GM18508 (cell line): ENCODE data around the gene GPR176.

Experiments
- ATAC-seq: cut with Tn5 transposase; IDR thresholded peaks from one replicate; pipeline ENCODE4 v1.9.1; 2021; ENCODE audit warnings: moderate number of reproducible peaks; ENCODE audit not compliant: insufficient read depth, unreplicated experiment

The GPR176 gene

DNA sequence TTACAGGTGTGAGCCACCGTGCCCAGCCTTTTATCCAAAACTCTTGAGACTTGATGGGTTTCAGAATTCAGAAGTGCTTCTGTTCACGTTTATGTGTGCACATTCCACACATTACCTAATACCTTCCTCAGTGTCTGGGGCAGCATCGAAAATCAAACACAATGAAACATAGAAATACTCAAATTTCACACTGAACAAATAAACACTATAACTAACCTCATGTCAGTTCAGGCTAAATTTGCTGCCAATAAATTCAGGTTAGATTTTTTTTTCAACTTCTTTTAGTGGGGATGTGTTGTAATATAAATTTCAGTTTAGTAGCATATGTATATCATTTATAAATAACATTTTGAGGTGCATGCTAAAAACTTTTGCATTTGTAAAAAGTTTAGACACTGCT is 16.6 kb upstream of the GPR176 start:
- no peak for ATAC-seq

DNA sequence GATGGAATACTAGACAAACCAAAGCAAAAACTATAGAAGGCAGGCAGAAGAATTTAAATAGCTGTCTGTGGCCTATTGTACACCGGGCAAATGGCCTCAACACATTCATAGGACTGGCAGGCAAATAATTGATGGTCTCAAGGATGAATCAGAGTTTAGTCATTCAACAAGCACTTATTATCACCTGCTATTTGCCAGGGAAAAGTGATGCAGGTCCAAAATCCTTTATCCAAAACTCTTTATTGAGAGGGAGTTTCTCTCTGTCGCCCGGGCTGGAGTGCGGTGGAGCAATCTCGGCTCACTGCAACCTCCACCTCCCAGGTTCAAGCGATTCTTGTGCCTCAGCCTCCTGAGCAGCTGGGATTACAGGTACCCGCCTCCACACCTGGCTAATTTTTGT is 16.1 kb upstream of the GPR176 start:
- no peak for ATAC-seq

DNA sequence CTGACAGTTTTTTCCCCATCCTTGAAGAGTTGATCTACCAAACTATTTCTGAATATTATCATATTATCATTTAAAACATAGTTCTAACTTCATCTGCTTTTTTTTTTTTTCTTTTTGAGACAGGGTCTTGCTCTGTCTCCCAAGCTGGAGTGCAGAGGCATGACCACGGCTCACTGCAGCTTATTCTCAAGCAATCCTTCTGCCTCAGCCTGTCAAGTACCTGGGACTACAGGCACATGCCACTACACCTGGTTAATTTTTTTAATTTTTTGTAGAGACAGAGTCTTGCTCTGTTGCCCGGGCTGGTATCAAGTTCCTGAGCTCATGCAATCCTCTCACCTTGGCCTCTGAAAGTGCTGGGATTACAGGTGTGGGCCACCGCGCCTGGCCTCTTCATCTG is 15.2 kb upstream of the GPR176 start:
- ATAC-seq, result no peak

DNA sequence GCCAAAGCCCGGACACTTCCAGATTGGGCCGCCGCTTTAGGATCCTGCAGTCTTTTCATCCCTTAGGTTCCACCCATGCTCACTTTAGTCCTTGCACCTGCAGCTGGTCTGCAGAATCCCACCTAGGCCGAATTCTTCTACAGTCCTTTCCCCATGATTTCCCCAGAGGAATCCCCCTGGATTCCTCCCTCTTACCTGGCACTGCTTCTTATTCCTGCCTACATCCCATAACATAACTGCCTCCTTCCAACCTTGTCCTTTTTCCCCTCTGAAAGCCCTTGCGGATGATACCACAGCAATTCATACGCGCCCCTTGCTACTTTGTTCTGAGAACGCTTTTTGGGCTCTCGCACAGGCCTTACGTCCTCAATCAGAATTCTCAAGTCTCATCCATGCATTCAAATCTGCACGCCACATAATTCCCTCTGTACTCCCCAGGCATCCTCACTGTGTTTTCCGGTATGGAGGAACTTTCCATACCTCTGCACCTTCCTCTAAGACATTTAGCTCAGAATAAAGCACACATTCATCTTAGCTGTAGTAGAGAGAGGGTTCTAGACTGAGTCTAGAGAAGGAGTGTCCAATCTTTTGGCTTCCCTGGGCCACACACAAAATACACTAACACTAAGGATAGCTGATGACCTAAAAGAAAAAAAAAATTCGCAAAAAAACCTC is 14.5 kb upstream of the GPR176 start:
- ATAC-seq, result no peak

DNA sequence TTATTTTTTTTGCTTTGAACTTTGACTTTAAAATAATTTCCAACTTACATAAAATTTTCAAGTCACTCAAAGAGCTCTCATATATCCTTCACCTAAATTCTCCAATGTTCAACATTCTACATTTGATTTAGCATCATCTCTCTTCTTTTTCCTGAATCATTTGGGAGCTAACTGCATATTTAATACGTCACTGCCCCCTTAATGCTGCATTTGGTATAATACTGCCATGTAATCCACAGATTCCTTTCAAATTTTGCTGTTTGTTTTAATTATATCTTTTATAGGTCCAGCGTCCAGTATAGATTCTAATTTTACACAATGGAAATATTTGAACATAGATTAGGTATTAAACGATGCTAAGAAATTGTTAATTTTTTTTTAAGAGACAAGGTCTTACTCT is 11.5 kb upstream of the GPR176 start:
- ATAC-seq, result no peak

DNA sequence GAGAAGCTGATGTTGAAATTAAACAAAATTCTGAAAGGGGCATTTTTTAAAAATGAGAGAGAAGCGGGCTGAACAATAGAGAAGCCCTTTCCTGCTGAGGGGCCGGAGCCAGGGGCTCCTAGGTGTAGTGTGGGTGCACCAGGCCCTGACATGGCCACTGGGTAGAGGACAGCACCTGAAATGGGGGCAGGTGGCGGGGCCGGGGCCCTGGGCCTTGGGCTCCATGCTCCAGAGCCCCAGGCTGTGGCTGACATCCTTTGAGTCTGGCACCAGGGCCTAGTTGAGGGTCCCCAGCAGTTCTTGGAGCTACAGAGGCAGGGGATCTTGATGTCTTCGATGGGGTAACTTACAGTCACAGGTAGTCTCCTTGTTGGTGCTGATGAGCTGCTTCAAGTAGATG is 6.5 kb upstream of the GPR176 start:
- ATAC-seq, result no peak

DNA sequence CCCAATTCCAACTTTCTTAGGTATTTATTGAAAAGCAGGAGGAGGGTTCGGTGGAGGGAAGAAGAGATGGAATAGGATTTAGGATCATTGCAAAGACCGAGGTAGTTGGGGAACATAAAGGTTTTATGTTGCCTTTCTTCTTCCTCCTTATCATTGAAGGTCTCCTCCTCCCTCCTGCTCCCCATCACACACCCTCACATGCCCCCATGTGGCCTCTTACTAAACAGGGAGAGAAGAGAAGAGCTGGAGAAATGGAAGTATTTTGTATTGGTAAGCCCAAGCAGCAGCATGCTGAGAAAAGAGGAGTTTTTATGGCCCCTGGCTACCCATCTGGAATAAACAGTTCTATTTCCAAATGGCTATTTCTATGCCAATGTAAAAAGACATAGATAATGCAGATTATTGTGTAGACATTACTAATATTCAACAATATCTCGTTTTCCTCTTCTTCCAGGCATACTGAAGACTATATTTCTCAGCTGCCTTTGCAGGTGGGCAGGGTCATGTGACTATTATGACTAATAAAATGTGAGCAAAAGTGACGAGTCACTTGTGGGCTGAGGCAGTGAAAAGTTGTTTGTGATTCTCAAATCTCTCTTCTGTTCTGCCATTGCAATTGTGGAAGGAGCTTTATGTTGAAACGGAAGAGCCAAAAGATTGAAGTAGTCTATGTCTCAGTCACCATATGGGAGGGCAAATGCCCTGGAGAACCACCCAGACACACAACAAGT is 5.2 kb upstream of the GPR176 start:
- ATAC-seq, result no peak

DNA sequence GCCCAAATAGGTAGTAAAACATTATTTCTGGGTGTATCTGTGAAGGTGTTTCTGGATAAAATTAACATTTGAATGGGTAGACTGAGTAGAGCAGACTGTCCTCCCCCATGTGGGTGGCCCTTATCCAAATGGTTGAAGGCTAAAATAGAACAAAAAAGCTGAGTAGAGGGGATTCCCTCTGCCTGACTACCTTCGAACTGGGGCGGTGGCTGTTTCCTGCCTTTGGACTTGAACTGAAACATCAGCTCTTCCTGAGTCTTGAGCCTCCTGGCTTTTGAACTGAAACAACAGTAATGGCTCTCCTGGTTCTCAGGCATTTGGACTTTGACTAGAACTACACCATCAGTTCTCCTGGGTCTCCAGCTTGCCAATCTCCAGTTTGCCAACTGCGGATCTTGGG is 4.4 kb upstream of the GPR176 start:
- ATAC-seq, result no peak

DNA sequence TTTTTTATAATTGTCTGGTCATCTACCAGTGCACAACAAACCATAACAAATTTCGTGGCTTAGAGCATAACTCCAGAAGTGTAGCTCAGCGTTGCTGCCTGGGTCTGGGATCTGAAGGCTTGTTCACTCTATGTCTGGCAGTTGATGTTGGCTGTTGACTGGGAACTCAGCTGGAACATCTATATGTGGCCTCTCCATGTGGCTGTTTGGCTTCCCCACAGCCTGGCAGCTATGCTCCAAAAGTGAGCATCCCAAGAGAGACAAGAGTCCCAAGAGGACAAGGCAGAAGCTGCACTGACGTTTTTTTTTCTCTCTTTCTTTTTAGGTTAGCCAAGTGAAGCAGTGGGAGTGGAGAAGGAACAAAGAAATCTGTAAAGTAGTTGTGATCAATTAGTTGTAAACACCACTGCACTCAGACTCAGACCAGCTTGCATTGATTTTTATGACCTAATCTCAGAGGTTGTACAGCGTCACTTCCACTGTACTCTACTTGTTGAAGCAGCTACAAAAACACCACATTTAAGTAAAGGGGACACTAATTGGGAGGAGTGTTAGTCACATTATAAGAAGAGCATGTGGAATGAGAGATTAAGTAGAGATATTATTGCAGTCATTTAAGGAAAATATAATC is 2.5 kb upstream of the GPR176 start:
- ATAC-seq, result no peak

DNA sequence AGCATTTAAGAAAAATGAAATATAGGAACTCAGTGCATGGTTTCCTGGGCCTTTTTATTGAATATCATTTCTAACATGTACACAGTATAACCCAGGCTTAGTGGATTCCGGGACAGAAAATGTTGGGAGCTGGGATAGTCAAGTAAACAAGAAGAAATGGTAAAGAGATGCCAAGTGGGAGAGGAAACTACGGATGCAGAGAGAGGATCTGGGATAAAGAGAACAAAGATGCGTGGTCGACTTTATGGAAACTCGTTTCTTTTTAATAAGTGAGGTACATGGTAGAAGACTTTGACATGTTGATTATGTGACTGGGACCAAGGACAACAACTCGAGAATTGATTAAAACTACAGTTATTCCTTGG is 1.2 kb upstream of the GPR176 start:
- ATAC-seq, result no peak

DNA sequence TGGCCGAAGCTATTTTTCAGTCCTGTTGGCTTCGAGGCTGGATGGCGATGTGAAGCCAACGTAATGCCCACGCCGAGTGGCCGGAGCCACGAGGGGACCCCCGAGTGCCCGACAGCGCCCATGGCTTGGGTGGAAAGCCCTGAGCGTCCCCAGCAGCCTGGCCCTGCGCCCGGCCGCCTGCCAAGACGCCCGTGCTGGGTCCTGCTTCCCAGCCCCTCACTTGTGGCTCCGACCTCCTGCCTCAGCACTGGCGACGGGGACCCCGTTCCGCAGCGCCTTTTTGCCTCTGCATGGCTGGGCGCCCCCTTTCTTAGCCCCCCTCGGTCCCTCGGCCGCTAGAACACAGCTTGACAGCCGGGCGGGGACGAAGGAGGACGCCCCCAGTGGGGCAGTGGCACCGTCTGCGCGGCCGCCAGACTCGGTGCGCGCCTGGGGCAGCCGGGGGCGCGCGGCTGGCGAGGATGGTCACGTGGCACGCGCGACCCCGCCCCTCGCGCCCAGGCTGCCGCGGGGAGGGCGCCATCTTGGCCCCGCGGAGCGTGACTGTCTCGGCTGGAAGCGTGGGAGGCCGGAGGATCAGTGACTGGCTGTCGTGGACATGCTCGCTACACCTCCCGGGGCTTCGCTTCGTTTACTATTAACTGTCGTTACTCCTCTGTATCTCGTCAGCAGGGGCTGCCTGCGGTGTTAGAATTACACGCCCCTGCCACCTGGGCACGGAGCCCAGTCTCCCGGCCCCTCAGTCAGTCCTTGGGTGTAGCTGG is 626 bp upstream of the GPR176 start:
- peak; percentile 46 for ATAC-seq

DNA sequence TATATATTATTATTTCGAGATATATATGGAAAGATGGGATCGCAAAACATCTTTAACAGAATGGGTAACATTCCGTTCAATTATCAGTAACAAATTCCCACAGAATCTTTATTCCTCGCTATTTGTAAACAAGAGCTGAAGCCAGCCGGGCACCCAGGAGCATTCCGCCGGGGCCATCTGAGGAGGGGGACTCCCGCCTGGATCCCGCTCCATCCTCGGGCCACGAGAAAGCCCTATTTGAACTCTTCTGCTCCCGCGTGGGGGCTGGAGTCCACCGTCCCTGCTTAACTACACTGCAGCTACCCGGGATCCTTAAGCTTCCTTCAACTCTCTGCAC is 687 bp downstream of the GPR176 start:
- ATAC-seq, result no peak

DNA sequence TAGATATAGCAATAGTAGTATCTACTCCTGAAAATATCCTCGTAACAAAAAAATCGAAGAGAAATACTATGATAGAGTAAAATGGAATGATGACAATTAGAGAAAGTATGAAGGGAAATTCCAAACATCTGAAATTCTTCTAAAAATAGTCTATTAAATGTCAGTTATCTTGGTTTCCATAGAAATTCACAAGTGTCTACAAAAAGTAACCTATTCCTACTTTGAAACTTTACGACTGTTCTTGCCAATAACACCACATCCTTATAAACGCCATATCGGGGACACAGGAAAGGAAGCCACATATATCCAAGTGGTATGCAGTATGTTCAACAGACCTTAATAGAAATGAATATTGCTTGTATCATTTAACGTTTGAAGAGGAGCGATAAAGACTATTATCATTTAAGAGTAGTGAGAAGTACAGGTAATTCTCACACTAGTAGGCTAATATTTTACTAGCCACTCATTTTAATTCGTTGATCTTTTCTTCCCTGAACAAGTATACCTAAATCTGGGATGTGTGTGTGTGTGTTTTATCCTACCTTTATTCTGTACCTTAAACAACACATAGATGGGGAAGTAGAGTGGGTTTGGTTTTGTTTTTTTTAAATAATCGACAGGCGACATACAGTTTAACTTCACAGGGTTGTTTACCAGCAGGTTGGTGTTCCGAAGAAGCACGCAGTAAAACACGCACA is 1.2 kb downstream of the GPR176 start:
- ATAC-seq, result no peak

DNA sequence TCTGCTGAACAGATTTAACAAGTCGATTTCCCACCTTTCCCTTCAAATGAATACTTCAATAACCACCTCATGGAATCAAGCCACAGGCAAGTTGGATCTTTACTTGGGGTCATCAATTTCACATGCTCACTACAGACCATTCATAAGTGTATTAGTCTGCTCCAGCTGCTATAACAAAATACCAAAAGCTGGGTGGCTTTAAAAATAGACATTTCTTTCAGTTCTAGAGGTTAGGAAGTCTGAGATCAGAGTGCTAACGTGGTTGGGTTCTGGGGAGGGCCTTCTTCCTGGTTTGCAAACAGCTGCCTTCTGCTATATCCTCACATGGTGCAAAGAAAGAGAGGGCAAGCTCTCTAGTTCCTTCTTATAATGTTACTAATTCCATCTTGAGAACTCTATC is 5.1 kb downstream of the GPR176 start:
- ATAC-seq, result no peak

DNA sequence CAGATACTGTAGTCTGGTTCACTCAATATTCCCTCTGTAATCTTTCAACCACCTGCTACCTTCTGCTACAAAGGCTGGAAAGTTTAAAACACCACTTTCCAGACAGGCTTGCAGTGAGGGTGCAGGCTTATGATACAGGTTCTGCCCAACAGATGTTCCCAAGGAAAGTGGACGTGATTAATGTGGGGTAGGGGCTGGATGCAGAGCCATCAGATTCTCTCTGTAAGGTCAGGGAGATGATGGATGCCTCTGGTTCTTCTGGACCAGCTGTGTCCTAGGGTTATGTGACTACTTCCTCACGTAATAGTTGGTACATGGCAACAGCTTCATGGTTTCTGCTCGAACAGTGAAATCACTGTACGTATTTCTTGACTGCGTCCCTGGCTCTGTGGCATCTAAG is 11.1 kb downstream of the GPR176 start:
- no peak for ATAC-seq

DNA sequence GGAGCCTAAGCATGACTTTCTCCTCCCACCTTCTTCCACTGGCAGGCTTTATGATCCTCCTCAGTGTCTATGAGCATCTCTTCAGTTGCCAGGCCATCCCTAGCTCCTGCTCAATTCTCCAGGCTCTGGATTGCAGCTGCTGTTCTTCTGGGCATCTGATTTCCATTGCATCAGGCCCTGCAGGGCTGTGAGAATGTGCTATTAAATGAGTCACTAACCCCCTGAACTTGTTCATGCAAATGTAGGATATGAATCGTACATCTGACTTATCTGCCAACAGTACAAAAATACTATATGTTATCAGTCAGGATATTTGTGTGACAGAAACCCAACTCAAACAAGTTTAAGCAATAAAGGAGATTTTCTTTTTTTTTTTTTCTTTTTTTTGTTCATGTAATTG is 11.9 kb downstream of the GPR176 start:
- no peak for ATAC-seq

DNA sequence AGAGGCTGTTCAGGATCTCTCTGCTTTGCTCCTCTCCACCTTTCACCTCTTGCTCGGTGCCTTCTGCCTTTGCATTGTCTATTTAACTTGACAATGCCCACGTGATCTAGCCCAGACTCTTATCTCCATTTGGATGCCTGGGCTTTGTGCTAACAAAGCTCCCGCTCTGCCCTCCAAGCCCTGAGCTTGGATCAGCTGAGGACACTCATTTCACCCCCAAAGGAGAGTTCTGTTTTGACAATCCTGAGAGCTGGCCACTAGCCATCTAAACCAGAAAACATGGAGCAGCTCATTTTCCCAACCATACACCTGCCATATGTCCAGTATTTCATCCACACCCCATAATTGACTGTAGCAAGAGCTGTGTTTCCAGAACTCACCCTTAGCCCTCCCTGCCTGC is 12.8 kb downstream of the GPR176 start:
- no peak for ATAC-seq

DNA sequence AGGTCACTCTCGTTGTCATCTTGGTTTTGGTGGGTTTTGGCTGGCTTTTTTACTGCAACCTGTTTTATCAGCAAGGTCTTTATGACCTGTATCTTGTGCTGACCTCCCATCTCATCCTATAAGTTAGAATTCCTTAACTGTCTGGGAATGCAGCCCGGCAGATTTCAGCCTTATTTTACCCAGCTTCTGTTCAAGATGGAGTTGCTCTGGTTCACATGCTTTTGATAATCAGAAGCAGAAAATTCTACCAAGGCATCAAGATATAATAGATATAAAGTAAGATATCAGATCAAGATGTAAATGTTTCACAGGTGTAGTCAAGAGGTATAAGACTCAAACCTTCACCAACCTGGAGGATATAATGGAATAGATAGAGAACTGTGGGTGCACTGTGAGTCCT is 16.0 kb downstream of the GPR176 start:
- ATAC-seq, result no peak

DNA sequence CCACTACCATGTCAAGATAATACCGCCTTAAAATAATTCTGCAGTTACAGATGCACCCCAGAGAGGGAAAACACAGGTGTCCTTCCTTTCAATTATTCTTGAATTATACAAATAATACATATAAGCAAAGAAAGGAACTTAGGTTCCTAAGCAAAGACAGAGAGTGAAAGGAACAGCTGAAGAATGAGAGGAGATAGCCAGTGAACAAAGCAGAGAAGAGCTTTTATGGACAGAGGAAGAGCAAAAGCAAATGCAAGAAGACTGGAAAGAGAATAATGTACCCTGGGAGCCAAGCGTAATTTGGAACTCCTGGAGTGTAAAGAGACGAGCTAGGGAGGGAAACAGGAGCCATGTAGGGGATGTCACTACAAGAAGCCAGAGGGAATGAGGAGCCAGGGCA is 21.7 kb downstream of the GPR176 start:
- ATAC-seq, result no peak

DNA sequence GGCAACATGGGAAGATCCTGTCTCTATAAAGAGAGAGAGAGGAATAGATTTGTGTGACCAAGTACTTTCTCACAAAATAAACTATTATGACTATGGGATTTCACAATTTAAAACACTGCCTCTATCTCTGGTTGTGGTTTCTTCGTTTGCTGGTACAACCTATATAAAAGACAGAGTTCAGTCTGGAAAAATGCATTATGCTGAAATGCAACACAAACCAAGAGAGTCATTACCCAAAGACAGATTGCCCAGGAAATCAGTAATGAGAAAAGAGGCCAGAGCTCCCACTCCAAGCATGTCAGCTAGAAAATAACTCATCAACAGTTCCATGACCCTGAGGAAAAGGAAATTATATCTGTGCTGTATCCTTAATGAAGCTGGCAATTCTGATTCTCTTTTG is 23.2 kb downstream of the GPR176 start:
- no peak for ATAC-seq

DNA sequence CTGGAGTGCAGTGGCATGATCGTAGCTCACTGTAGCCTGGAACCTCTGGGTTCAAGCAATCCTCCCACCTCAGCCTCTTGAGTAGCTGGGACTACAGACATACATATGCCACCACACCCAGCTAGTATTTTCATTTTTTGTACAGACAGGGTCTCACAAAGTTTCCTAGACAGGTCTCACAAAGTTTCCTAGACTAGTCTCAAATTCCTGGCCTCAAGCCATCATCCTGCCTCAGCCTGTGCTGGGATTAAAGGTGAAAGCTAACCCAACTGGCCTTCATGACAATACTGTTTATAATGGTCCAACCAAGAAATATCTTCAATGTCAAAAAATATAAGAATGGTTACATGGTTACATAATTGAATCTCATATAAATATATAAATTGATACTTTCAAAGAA is 24.0 kb downstream of the GPR176 start:
- no peak for ATAC-seq
